SK-N-MC (cell line): Measurements from ENCODE around the gene DUS1L.
A peak's percentile ranks its signal among the peaks of the same experiment; 100 is the strongest.

Experiments
- DNase-seq: peaks from one replicate; pipeline ENCODE4 v3.0.0-alpha.2; 2011; ENCODE audit warnings: low read depth, low spot score
- H3K27ac ChIP-seq: fragments of 200-600 bp; sonication (generic); 2 replicates; pipeline ENCODE4 v1.5.1; 2016; ENCODE audit warnings: mixed run types
- H3K36me3 ChIP-seq: fragments of 200-600 bp; sonication (generic); 2 replicates; pipeline ENCODE4 v1.6.1; 2017; ENCODE audit warnings: antibody characterized with exemption, low read length, mixed read lengths; ENCODE audit not compliant: insufficient read depth
- H3K4me3 ChIP-seq: fragments of 200-600 bp; sonication (generic); 2 replicates; pipeline ENCODE4 v1.5.1; 2016
- H3K9ac ChIP-seq: fragments of 200-600 bp; sonication (generic); 2 replicates; pipeline ENCODE4 v1.8.0; 2017; ENCODE audit warnings: mixed run types, mixed read lengths; ENCODE audit not compliant: insufficient read length
- H3K9me3 ChIP-seq: fragments of 200-600 bp; sonication (generic); 2 replicates; pipeline ENCODE4 v1.6.1; 2017; ENCODE audit warnings: low read depth, mild to moderate bottlenecking, antibody characterized with exemption, low read length, moderate library complexity, mixed read lengths
- EZH2 ChIP-seq: fragments of 200-600 bp; sonication (generic); IDR thresholded peaks from one replicate; pipeline ENCODE4 v1.6.1; 2017; ENCODE audit warnings: antibody characterized with exemption
- FOXP2 ChIP-seq: optimal IDR thresholded peaks from 2 replicates; pipeline ENCODE3; 2011; ENCODE audit warnings: mild to moderate bottlenecking, moderate library complexity; ENCODE audit not compliant: insufficient read depth; ENCODE audit errors: extremely low read length, control extremely low read depth
- POLR2AphosphoS5 ChIP-seq: IDR thresholded peaks from 2 replicates; pipeline ENCODE4 v1.6.1; 2012; ENCODE audit warnings: mild to moderate bottlenecking, low read depth, low read length, borderline replicate concordance

DUS1L gene

GRCh38 chr17:82091264-82092066, 25.9 kb upstream of the DUS1L start:
- no peak for TF ChIP-seq POLR2AphosphoS5
- TF ChIP-seq FOXP2, result no peak
- no peak for TF ChIP-seq EZH2
- no peak overlapping the region for H3K27ac ChIP-seq
- H3K4me3 ChIP-seq, result no peak overlapping the region
- peaks cover 94% of the 10 kb centered on the region for H3K36me3 ChIP-seq
- no peak overlapping the region for H3K9ac ChIP-seq
- H3K9me3 ChIP-seq, result no peaks in the 10 kb centered on the region
- DNase-seq, result no peak

- DNase-seq, result no peak
- H3K4me3 ChIP-seq, result no peak overlapping the region
These were observed 25.1 kb upstream of the DUS1L start for GRCh38 chr17:82090549-82091263.

GRCh38 chr17:82089723-82090548, 24.3 kb upstream of the DUS1L start:
- Histone ChIP-seq H3K4me3 (no peak overlapping the region), H3K9me3 (no peaks in the 10 kb centered on the region), H3K9ac (no peak overlapping the region), H3K36me3 (peaks cover 94% of the 10 kb centered on the region), H3K27ac (no peak overlapping the region)
- no peak for DNase-seq
- TF ChIP-seq FOXP2 (no peak), EZH2 (no peak), POLR2AphosphoS5 (no peak)

More at GRCh38 chr17:82090549-82091263, 25.1 kb upstream of the DUS1L start:
- no peak for TF ChIP-seq EZH2
- Histone ChIP-seq H3K9me3 (no peaks in the 10 kb centered on the region), H3K36me3 (peaks cover 94% of the 10 kb centered on the region), H3K27ac (no peak overlapping the region), H3K9ac (no peak overlapping the region)

GRCh38 chr17:82088838-82089722, 23.5 kb upstream of the DUS1L start:
- Histone ChIP-seq H3K4me3 (no peak overlapping the region), H3K9ac (no peak overlapping the region), H3K36me3 (peaks cover 99% of the 10 kb centered on the region), H3K9me3 (no peaks in the 10 kb centered on the region), H3K27ac (no peak overlapping the region)
- no peak for DNase-seq
- TF ChIP-seq FOXP2 (no peak), EZH2 (no peak), POLR2AphosphoS5 (no peak)

- Histone ChIP-seq H3K36me3 (peaks cover 100% of the 10 kb centered on the region), H3K27ac (no peak overlapping the region)
These were observed 22.6 kb upstream of the DUS1L start for GRCh38 chr17:82087961-82088837.

GRCh38 chr17:82086941-82087906, 21.6 kb upstream of the DUS1L start:
- no peak for DNase-seq
- H3K9me3 ChIP-seq, result no peaks in the 10 kb centered on the region
- TF ChIP-seq POLR2AphosphoS5 (0 out of 2 replicates have a peak, but pooled peaks have one; percentile 29), EZH2 (no peak)
- H3K27ac ChIP-seq, result no peak overlapping the region
- H3K36me3 ChIP-seq, result peaks cover 100% of the 10 kb centered on the region
- no peak overlapping the region for H3K9ac ChIP-seq
- no peak overlapping the region for H3K4me3 ChIP-seq

More at GRCh38 chr17:82087961-82088837, 22.6 kb upstream of the DUS1L start:
- no peak for DNase-seq
- Histone ChIP-seq H3K9ac (no peak overlapping the region), H3K9me3 (no peaks in the 10 kb centered on the region), H3K4me3 (no peak overlapping the region)
- no peak for TF ChIP-seq POLR2AphosphoS5
- no peak for TF ChIP-seq FOXP2
- no peak for TF ChIP-seq EZH2
